ENCODE data around the gene FAR2. TPM values are rescaled to one million over a fixed set of nuclear protein-coding genes. Genes with fewer than 3 reads are reported as not detected.

FAR2 gene
- total RNA-seq, 4 donors from 2014 or later, result 0.62 to 4.1 (median 2.6) TPM

DNA sequence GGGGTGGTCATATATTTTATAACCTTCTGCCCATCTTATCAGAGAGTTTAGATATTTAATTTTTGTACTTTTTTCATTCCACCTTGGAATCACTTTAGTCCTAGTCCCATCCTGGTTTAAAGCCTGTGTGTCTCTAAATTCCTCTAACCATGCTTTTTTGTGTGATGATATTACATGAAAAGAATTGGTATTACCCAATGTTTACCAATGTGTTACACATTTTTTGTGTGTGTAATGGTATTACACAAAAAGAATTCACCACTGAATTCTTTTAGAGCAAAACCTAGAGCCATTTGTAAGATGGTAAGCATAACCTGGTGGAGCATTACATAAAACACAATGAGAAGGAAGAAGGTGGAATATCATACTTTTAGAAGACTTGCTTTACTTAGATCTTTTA is 77.5 kb downstream of the FAR2 start:
- no peaks in the 10 kb centered on the region for H3K4me1 ChIP-seq
- intact Hi-C loops (cut with DNase I; ENCODE audit: low total_unique reads) (no loop called here), in situ Hi-C loops (cut with MboI; ENCODE audit: low sequenced_read_pairs in 4 of 4) (no loop called here)
- TF ChIP-seq CTCF (IDR thresholded peaks at IDR 0.05 in 4 of 5, conservative IDR thresholded peaks at IDR 0.05 in 1 of 5) (no peak), POLR2A (IDR thresholded peaks at IDR 0.05) (no peak)
- no peaks in the 10 kb centered on the region for H3K36me3 ChIP-seq
- H3K27me3 ChIP-seq, result no peaks in the 10 kb centered on the region
- no peak overlapping the region for H3K27ac ChIP-seq
- no peaks in the 10 kb centered on the region for H3K9me3 ChIP-seq
- DNase-seq (no peak), ATAC-seq (no peak)
- no peak overlapping the region for H3K4me3 ChIP-seq

DNA sequence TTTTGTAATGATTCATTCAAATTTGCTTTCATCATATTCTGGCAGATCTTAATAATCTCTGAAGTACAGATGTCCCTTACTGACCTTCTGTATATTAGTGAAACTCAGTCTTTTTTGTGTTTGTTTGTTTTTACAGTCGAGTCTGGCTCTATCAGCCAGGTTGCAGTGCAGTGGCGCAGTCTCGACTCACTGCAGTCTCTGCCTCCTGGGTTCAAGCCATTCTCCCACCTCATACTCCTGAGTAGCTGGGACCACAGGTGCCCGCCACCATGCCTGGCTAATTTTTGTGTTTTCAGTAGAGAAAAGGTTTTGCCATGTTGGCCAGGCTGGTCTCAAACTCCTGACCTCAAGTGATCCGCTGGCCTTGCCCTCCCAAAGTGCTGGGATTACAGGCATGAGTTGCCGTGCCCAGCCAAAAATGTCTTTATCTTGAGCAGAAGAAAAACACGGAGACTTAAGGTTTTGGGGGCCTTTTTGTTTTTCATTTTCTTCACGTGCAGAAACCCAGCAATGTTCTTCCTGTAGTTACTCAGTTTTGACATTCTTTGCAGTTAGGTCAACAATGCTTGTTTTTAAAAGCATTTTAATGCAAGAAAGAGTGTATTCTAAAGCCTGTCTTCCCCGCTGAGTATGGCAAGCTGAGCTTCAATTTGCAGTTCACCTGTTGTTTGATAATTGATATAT is 79.5 kb downstream of the FAR2 start:
- Histone ChIP-seq H3K27me3 (no peaks in the 10 kb centered on the region), H3K4me3 (no peak overlapping the region), H3K27ac (no peak overlapping the region), H3K36me3 (no peaks in the 10 kb centered on the region), H3K4me1 (no peaks in the 10 kb centered on the region), H3K9me3 (no peaks in the 10 kb centered on the region)
- DNase-seq (no peak), ATAC-seq (no peak)
- in situ Hi-C loops (cut with MboI; ENCODE audit: low sequenced_read_pairs in 4 of 4), result no loop called here
- intact Hi-C loops (cut with DNase I; ENCODE audit: low total_unique reads), result no loop called here
- TF ChIP-seq POLR2A (IDR thresholded peaks at IDR 0.05) (no peak), CTCF (IDR thresholded peaks at IDR 0.05 in 4 of 5, conservative IDR thresholded peaks at IDR 0.05 in 1 of 5) (no peak)

- Histone ChIP-seq H3K4me1 (no peaks in the 10 kb centered on the region), H3K9me3 (no peaks in the 10 kb centered on the region), H3K4me3 (no peak overlapping the region), H3K27me3 (no peaks in the 10 kb centered on the region), H3K27ac (no peak overlapping the region), H3K36me3 (no peaks in the 10 kb centered on the region)
- in situ Hi-C loops (cut with MboI; ENCODE audit: low sequenced_read_pairs in 4 of 4) (no loop called here), intact Hi-C loops (cut with DNase I; ENCODE audit: low total_unique reads) (no loop called here)
- ATAC-seq (no peak), DNase-seq (no peak)
- TF ChIP-seq POLR2A (IDR thresholded peaks at IDR 0.05), result no peak
- no peak for TF ChIP-seq CTCF (IDR thresholded peaks at IDR 0.05 in 4 of 5, conservative IDR thresholded peaks at IDR 0.05 in 1 of 5)
These were observed 80.1 kb downstream of the FAR2 start for GRCh38 chr12:29229158-29229505.

- no peak overlapping the region for H3K4me3 ChIP-seq
- in situ Hi-C loops (cut with MboI; ENCODE audit: low sequenced_read_pairs in 4 of 4) (no loop called here), intact Hi-C loops (cut with DNase I; ENCODE audit: low total_unique reads) (no loop called here)
- no peak for DNase-seq
- no peaks in the 10 kb centered on the region for H3K36me3 ChIP-seq
- TF ChIP-seq POLR2A (IDR thresholded peaks at IDR 0.05) (no peak), CTCF (IDR thresholded peaks at IDR 0.05 in 4 of 5, conservative IDR thresholded peaks at IDR 0.05 in 1 of 5) (no peak)
- no peak for ATAC-seq
- H3K4me1 ChIP-seq, result no peaks in the 10 kb centered on the region
- H3K27ac ChIP-seq, result no peak overlapping the region
- no peaks in the 10 kb centered on the region for H3K9me3 ChIP-seq
- no peaks in the 10 kb centered on the region for H3K27me3 ChIP-seq
These were observed 80.9 kb downstream of the FAR2 start for GRCh38 chr12:29229937-29230336.

All from gastrocnemius medialis (tissue), 4 donors.